COLO668 (cell line): ENCODE data around the gene BUD13.
"Not testable (repeated sequence)": the region's sequence is repeated elsewhere in the genome, so short reads cannot be mapped to it uniquely, and the experiment has no call there.

ENCODE experiments used
- DNase-seq: peaks from one replicate; lab custom pipeline; 2025; ENCODE audit not compliant: unreplicated experiment; lab: John Stamatoyannopoulos, UW

BUD13 gene

GRCh38 chr11:116762132-116762531 lies 10.7 kb downstream of the BUD13 start:
- no peak for DNase-seq

GRCh38 chr11:116756044-116756443 lies 16.7 kb downstream of the BUD13 start:
- not testable (repeated sequence) for DNase-seq

- no peak for DNase-seq
These were observed 22.6 kb downstream of the BUD13 start for GRCh38 chr11:116750070-116750718.

GRCh38 chr11:116742104-116742503 lies 30.7 kb downstream of the BUD13 start:
- DNase-seq = no peak

- no peak for DNase-seq
These were observed 32.0 kb downstream of the BUD13 start for GRCh38 chr11:116740741-116741140.

- no peak for DNase-seq
These were observed 33.8 kb downstream of the BUD13 start for GRCh38 chr11:116738975-116739374.

- no peak for DNase-seq
These were observed 36.0 kb downstream of the BUD13 start for GRCh38 chr11:116736763-116737162.

- no peak for DNase-seq
These were observed 38.7 kb downstream of the BUD13 start for GRCh38 chr11:116733969-116734508.

- no peak for DNase-seq
These were observed 39.6 kb downstream of the BUD13 start for GRCh38 chr11:116733043-116733755.

GRCh38 chr11:116732271-116733042 lies 40.3 kb downstream of the BUD13 start:
- peak; percentile 50 for DNase-seq

GRCh38 chr11:116731821-116732220 lies 41.0 kb downstream of the BUD13 start:
- no peak for DNase-seq

GRCh38 chr11:116731097-116731761 lies 41.6 kb downstream of the BUD13 start:
- DNase-seq = no peak

GRCh38 chr11:116730601-116731000 lies 42.2 kb downstream of the BUD13 start:
- DNase-seq = no peak

- DNase-seq = no peak
These were observed 42.6 kb downstream of the BUD13 start for GRCh38 chr11:116730241-116730561.

- DNase-seq = no peak
These were observed 43.1 kb downstream of the BUD13 start for GRCh38 chr11:116729501-116730240.

GRCh38 chr11:116727990-116728389 lies 44.8 kb downstream of the BUD13 start:
- DNase-seq = no peak

GRCh38 chr11:116725434-116726221 lies 47.2 kb downstream of the BUD13 start:
- no peak for DNase-seq

GRCh38 chr11:116724813-116725212 lies 48.0 kb downstream of the BUD13 start:
- no peak for DNase-seq

GRCh38 chr11:116723511-116723910 lies 49.3 kb downstream of the BUD13 start:
- DNase-seq = no peak

- DNase-seq = no peak
These were observed 50.8 kb downstream of the BUD13 start for GRCh38 chr11:116721988-116722387.
